Breast epithelium (tissue), 4 donors: ENCODE results near the gene FHDC1. TPM values are rescaled to one million over a fixed set of nuclear protein-coding genes. Genes with fewer than 3 reads are reported as not detected.

Source experiments
- DNase-seq, 2 donors: peaks; one replicate each; pipeline ENCODE4 v3.0.0-alpha.2; 2019; ENCODE audit warnings: low spot score in 2 of 2
- H3K27ac ChIP-seq, 2 donors: fragments of 200-600 bp; sonication (generic) in 1 of 2; one replicate each; pipeline ENCODE4 v1.5.1; 2016 to 2019; ENCODE audit warnings: mild to moderate bottlenecking in 1 of 2
- H3K27me3 ChIP-seq, 2 donors: fragments of 200-600 bp; sonication (generic) in 1 of 2; one replicate each; pipeline versions ENCODE4 v1.5.1 to v1.6.0; 2017 to 2019; ENCODE audit warnings: control low read depth in 1 of 2, mild to moderate bottlenecking in 1 of 2
- H3K36me3 ChIP-seq: fragments of 200-600 bp; one replicate; pipeline ENCODE4 v1.5.1; 2019
- H3K4me1 ChIP-seq, 2 donors: fragments of 200-600 bp; sonication (generic); one replicate each; pipeline ENCODE4 v1.5.1; 2016 to 2019; ENCODE audit warnings: control low read depth in 1 of 2
- H3K4me3 ChIP-seq, 3 donors: fragments of 200-600 bp; sonication (generic); 1 replicate in 2 of 3; 2 replicates in 1 of 3; pipeline ENCODE4 v1.5.1; 2016 to 2019; ENCODE audit warnings: mild to moderate bottlenecking in 3 of 3, moderate library complexity in 2 of 3
- H3K9me3 ChIP-seq, 2 donors: fragments of 200-600 bp; sonication (generic) in 1 of 2; one replicate each; pipeline ENCODE4 v1.5.1; 2016 to 2019; ENCODE audit warnings: control low read depth in 1 of 2
- POLR2A ChIP-seq: fragments of 450-650 bp; IDR thresholded peaks from one replicate; pipeline ENCODE4 v1.6.1; 2016; ENCODE audit warnings: antibody characterized with exemption, mild to moderate bottlenecking, moderate library complexity
- POLR2AphosphoS5 ChIP-seq, 3 donors: sonication (generic); formaldehyde crosslinking; IDR thresholded peaks; one replicate each; pipeline ENCODE4 v1.6.1; 2017; ENCODE audit warnings: antibody characterized with exemption in 3 of 3
- intact Hi-C: fragments of 100-400 bp; cut with DNase I; formaldehyde crosslinking; loops from one replicate; pipeline ENCODE4 v1.15.1; 2023; ENCODE audit warnings: low total_unique reads
- total RNA-seq, 3 donors: library from RNA; depleted of rRNA; stranded (reverse); fragments of >200 nt; gene quantifications; one replicate each; pipeline ENCODE4 v1.1.0, GENCODE V29; 2016
- TF ChIP-seq, protein P1 (sequence below), 3 donors: fragments of 450-650 bp; IDR thresholded peaks; one replicate each; pipeline ENCODE4 v1.5.1; 2016 to 2017; ENCODE audit warnings: antibody characterized with exemption in 3 of 3, mild to moderate bottlenecking in 3 of 3, moderate library complexity in 3 of 3

The FHDC1 gene
- total RNA-seq, 3 donors from 2014 or later, result 0.48 to 2.3 (median 2.0) TPM

GRCh38 chr4:153002110-153002509, 66.0 kb downstream of the FHDC1 start:
- no peak overlapping the region for H3K27ac ChIP-seq
- no peaks in the 10 kb centered on the region for H3K36me3 ChIP-seq
- no peak overlapping the region for H3K4me3 ChIP-seq
- no peak for DNase-seq
- H3K9me3 ChIP-seq, result no peaks in the 10 kb centered on the region
- TF ChIP-seq, protein P1, sequence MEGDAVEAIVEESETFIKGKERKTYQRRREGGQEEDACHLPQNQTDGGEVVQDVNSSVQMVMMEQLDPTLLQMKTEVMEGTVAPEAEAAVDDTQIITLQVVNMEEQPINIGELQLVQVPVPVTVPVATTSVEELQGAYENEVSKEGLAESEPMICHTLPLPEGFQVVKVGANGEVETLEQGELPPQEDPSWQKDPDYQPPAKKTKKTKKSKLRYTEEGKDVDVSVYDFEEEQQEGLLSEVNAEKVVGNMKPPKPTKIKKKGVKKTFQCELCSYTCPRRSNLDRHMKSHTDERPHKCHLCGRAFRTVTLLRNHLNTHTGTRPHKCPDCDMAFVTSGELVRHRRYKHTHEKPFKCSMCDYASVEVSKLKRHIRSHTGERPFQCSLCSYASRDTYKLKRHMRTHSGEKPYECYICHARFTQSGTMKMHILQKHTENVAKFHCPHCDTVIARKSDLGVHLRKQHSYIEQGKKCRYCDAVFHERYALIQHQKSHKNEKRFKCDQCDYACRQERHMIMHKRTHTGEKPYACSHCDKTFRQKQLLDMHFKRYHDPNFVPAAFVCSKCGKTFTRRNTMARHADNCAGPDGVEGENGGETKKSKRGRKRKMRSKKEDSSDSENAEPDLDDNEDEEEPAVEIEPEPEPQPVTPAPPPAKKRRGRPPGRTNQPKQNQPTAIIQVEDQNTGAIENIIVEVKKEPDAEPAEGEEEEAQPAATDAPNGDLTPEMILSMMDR (IDR thresholded peaks at IDR 0.05), result no peak
- TF ChIP-seq POLR2AphosphoS5 (IDR thresholded peaks at IDR 0.05), result no peak
- TF ChIP-seq POLR2A, result no peak
- intact Hi-C loops, result no loop called here
- no peaks in the 10 kb centered on the region for H3K4me1 ChIP-seq
- H3K27me3 ChIP-seq, result no peaks in the 10 kb centered on the region

DNA sequence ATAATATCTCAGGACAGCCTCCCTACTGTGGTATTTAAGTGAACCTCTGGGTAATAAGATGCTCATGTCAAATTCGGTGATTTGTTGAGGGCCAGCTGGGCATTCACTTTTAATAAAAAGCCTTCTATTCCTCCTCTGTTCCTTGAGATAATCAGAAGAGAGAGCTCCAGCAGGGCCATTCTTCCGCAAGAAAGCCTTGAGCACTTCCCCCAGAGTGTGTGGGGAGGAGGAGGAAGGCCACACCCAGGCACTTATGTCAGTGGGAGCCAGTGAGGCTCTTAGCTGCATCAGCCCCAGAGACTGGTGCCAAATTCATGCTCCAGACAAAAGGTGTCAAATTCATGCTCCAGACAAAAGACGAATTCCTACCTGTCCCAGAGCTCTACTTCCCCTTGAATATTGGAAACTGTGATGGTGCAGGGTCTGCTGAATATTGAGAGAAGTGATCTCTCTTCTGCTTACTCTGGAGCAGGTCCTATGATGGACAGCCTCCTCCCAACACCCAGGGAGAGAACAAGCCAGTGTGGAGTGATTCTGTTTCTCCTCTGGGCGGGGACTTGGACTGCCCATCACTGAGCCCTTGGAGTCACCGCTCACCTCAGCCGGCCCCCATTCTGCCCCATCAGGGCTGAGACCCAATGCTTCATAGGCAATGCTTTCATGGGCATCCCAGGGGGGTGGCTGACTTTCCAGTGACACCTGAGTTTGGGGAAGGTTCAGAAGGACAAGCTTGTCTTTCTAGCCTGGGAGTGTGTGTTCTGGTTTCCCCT, 68.1 kb downstream of the FHDC1 start:
- TF ChIP-seq, protein P1 (IDR thresholded peaks at IDR 0.05), result no peak
- Histone ChIP-seq H3K4me3 (no peak overlapping the region), H3K27ac (no peak overlapping the region), H3K27me3 (no peaks in the 10 kb centered on the region), H3K36me3 (no peaks in the 10 kb centered on the region), H3K9me3 (no peaks in the 10 kb centered on the region), H3K4me1 (no peaks in the 10 kb centered on the region)
- DNase-seq, result no peak
- intact Hi-C loops, result no loop called here

GRCh38 chr4:153005899-153006381, 69.8 kb downstream of the FHDC1 start:
- Histone ChIP-seq H3K27me3 (no peaks in the 10 kb centered on the region), H3K4me1 (no peaks in the 10 kb centered on the region), H3K27ac (no peak overlapping the region), H3K36me3 (no peaks in the 10 kb centered on the region), H3K4me3 (no peak overlapping the region), H3K9me3 (peaks cover under 1 to 1% of the 10 kb centered on the region in 2 donors)
- intact Hi-C loops, result no loop called here
- TF ChIP-seq, protein P1 (IDR thresholded peaks at IDR 0.05), result no peak
- TF ChIP-seq POLR2AphosphoS5 (IDR thresholded peaks at IDR 0.05) (no peak), POLR2A (no peak)
- no peak for DNase-seq

GRCh38 chr4:153008578-153009199, 72.6 kb downstream of the FHDC1 start:
- Histone ChIP-seq H3K36me3 (no peaks in the 10 kb centered on the region), H3K4me1 (no peaks in the 10 kb centered on the region), H3K4me3 (no peak overlapping the region), H3K27ac (no peak overlapping the region), H3K9me3 (peaks cover 6 to 9% of the 10 kb centered on the region in 2 donors), H3K27me3 (no peaks in the 10 kb centered on the region)
- DNase-seq, result no peak
- intact Hi-C loops, result no loop called here
- TF ChIP-seq, protein P1 (IDR thresholded peaks at IDR 0.05), result no peak
- TF ChIP-seq POLR2A, result no peak

- TF ChIP-seq, protein P1 (IDR thresholded peaks at IDR 0.05), result no peak
- TF ChIP-seq POLR2AphosphoS5 (IDR thresholded peaks at IDR 0.05), result no peak
- no peak for TF ChIP-seq POLR2A
- Histone ChIP-seq H3K4me1 (no peaks in the 10 kb centered on the region), H3K36me3 (no peaks in the 10 kb centered on the region), H3K4me3 (no peak overlapping the region), H3K27me3 (no peaks in the 10 kb centered on the region), H3K27ac (no peak overlapping the region), H3K9me3 (peaks cover 6 to 9% of the 10 kb centered on the region in 2 donors)
- intact Hi-C loops, result no loop called here
- no peak for DNase-seq
These were observed 74.0 kb downstream of the FHDC1 start for GRCh38 chr4:153010146-153010545.
